Measurements from ENCODE around the gene PAM16. TPM values are rescaled to one million over a fixed set of nuclear protein-coding genes. Genes with fewer than 3 reads are reported as not detected.
A peak's percentile ranks its signal among the peaks of the same experiment; 100 is the strongest.

Gene PAM16
- total RNA-seq, 1 experiment from 2014 or later, result 49.8 TPM

GRCh38 chr16:4375717-4376116, 24.6 kb upstream of the PAM16 start:
- in situ Hi-C loops (cut with HindIII; ENCODE audit: low pct_unique_long_range_greater_than_20kb, low sequenced_read_pairs), result no loop called here
- DNase-seq (ENCODE audit: low read depth, low spot score), result no peak

GRCh38 chr16:4373909-4374742, 23.0 kb upstream of the PAM16 start:
- in situ Hi-C loops (cut with HindIII; ENCODE audit: low pct_unique_long_range_greater_than_20kb, low sequenced_read_pairs), result no loop called here
- DNase-seq (ENCODE audit: low read depth, low spot score), result no peak

- in situ Hi-C loops (cut with HindIII; ENCODE audit: low pct_unique_long_range_greater_than_20kb, low sequenced_read_pairs), result no loop called here
These were observed 22.3 kb upstream of the PAM16 start for GRCh38 chr16:4373356-4373908.

GRCh38 chr16:4372578-4373355, 21.6 kb upstream of the PAM16 start:
- DNase-seq (ENCODE audit: low read depth, low spot score), result no peak
- in situ Hi-C loops (cut with HindIII; ENCODE audit: low pct_unique_long_range_greater_than_20kb, low sequenced_read_pairs), result no loop called here

More at GRCh38 chr16:4373356-4373908, 22.3 kb upstream of the PAM16 start:
- no peak for DNase-seq (ENCODE audit: low read depth, low spot score)

- DNase-seq (ENCODE audit: low read depth, low spot score), result no peak
- in situ Hi-C loops (cut with HindIII; ENCODE audit: low pct_unique_long_range_greater_than_20kb, low sequenced_read_pairs), result no loop called here
These were observed 21.0 kb upstream of the PAM16 start for GRCh38 chr16:4372001-4372577.

GRCh38 chr16:4371357-4372000, 20.4 kb upstream of the PAM16 start, which contains the start of gene VASN:
Gene VASN, plus strand, starts transcription at chr16:4371848. Its CDS starts 9,030 bp downstream, at chr16:4380878.
- peak; percentile 49 for DNase-seq (ENCODE audit: low read depth, low spot score)
- in situ Hi-C loops (cut with HindIII; ENCODE audit: low pct_unique_long_range_greater_than_20kb, low sequenced_read_pairs), result no loop called here

GRCh38 chr16:4370570-4371356, 19.6 kb upstream of the PAM16 start:
- in situ Hi-C loops (cut with HindIII; ENCODE audit: low pct_unique_long_range_greater_than_20kb, low sequenced_read_pairs), result no loop called here

GRCh38 chr16:4370151-4370550, 19.0 kb upstream of the PAM16 start:
- DNase-seq (ENCODE audit: low read depth, low spot score), result no peak
- in situ Hi-C loops (cut with HindIII; ENCODE audit: low pct_unique_long_range_greater_than_20kb, low sequenced_read_pairs), result no loop called here

More at GRCh38 chr16:4370570-4371356, 19.6 kb upstream of the PAM16 start:
- no peak for DNase-seq (ENCODE audit: low read depth, low spot score)

GRCh38 chr16:4369007-4369733, 18.0 kb upstream of the PAM16 start:
- DNase-seq (ENCODE audit: low read depth, low spot score), result no peak
- in situ Hi-C loops (cut with HindIII; ENCODE audit: low pct_unique_long_range_greater_than_20kb, low sequenced_read_pairs), result no loop called here

GRCh38 chr16:4367393-4367856, 16.3 kb upstream of the PAM16 start:
- in situ Hi-C loops (cut with HindIII; ENCODE audit: low pct_unique_long_range_greater_than_20kb, low sequenced_read_pairs), result no loop called here
- DNase-seq (ENCODE audit: low read depth, low spot score), result no peak

GRCh38 chr16:4366016-4366415, 14.9 kb upstream of the PAM16 start:
- no peak for DNase-seq (ENCODE audit: low read depth, low spot score)

GRCh38 chr16:4365615-4366014, 14.5 kb upstream of the PAM16 start:
- DNase-seq (ENCODE audit: low read depth, low spot score), result no peak
- in situ Hi-C loops (cut with HindIII; ENCODE audit: low pct_unique_long_range_greater_than_20kb, low sequenced_read_pairs), result no loop called here

More at GRCh38 chr16:4366016-4366415, 14.9 kb upstream of the PAM16 start:
- in situ Hi-C loops (cut with HindIII; ENCODE audit: low pct_unique_long_range_greater_than_20kb, low sequenced_read_pairs), result no loop called here

GRCh38 chr16:4365014-4365406, 13.9 kb upstream of the PAM16 start:
- in situ Hi-C loops (cut with HindIII; ENCODE audit: low pct_unique_long_range_greater_than_20kb, low sequenced_read_pairs), result no loop called here
- DNase-seq (ENCODE audit: low read depth, low spot score), result no peak

GRCh38 chr16:4364196-4365013, 13.3 kb upstream of the PAM16 start:
- in situ Hi-C loops (cut with HindIII; ENCODE audit: low pct_unique_long_range_greater_than_20kb, low sequenced_read_pairs), result no loop called here
- DNase-seq (ENCODE audit: low read depth, low spot score), result no peak

- in situ Hi-C loops (cut with HindIII; ENCODE audit: low pct_unique_long_range_greater_than_20kb, low sequenced_read_pairs), result no loop called here
- DNase-seq (ENCODE audit: low read depth, low spot score), result no peak
These were observed 11.5 kb upstream of the PAM16 start for GRCh38 chr16:4362476-4363135.
